IMR-90 (cell line): Measurements from ENCODE around the gene CFAP126. TPM values are rescaled to one million over a fixed set of nuclear protein-coding genes. Genes with fewer than 3 reads are reported as not detected.
"Not testable (repeated sequence)": the region's sequence is repeated elsewhere in the genome, so short reads cannot be mapped to it uniquely, and the experiment has no call there.

Source experiments
- ATAC-seq: fragments of 200-7000 bp; cut with Tn5 transposase; 2 replicates; pipeline ENCODE4 v1.9.1; 2020; ENCODE audit warnings: low read depth, mild to moderate bottlenecking, moderate library complexity
- BruUV-seq: library from RNA; stranded (reverse); fragments of 400-500 nt; replicated peaks from 2 replicates; lab custom pipeline; 2021; lab: Mats Ljungman, UMichigan
- CTCF ChIA-PET: fragments of 300-600 bp; formaldehyde crosslinking; extraction: SDS; loops from one replicate; lab custom pipeline; 2021; ENCODE audit warnings: antibody characterized with exemption; lab: Yijun Ruan, JAX
- POLR2A ChIA-PET: fragments of 300-600 bp; sonication (Branson Sonifier 250); formaldehyde crosslinking; loops from one replicate; lab custom pipeline; 2022; ENCODE audit warnings: antibody characterized with exemption; ENCODE audit not compliant: unreplicated experiment; lab: Charles Lee
- DNase-seq: peaks from one replicate; pipeline ENCODE4 v3.0.0; 2013
- H2AFZ ChIP-seq: replicated peaks from 2 replicates; pipeline ENCODE3; 2013; ENCODE audit warnings: low read length, mild to moderate bottlenecking; ENCODE audit not compliant: poor library complexity
- H2AK5ac ChIP-seq: 2 replicates; pipeline ENCODE4 v1.6.1; 2013; ENCODE audit warnings: low read depth, low read length, inconsistent platforms
- H2AK9ac ChIP-seq: replicated peaks from 2 replicates; pipeline ENCODE3; 2013; ENCODE audit warnings: mild to moderate bottlenecking, low read depth, low read length, moderate library complexity; ENCODE audit not compliant: poor library complexity
- H2BK120ac ChIP-seq: 2 replicates; pipeline ENCODE4 v1.6.1; 2013; ENCODE audit warnings: low read depth, low read length, inconsistent platforms
- H2BK15ac ChIP-seq: 3 replicates; pipeline ENCODE4 v1.6.1; 2013; ENCODE audit warnings: low read depth, low read length, inconsistent platforms
- H2BK20ac ChIP-seq: 2 replicates; pipeline ENCODE4 v1.6.1; 2013; ENCODE audit warnings: low read depth, mild to moderate bottlenecking, inconsistent platforms, low read length, moderate library complexity
- H2BK5ac ChIP-seq: 2 replicates; pipeline ENCODE4 v1.6.1; 2013; ENCODE audit warnings: mild to moderate bottlenecking, low read depth, low read length, inconsistent platforms; ENCODE audit not compliant: poor library complexity, severe bottlenecking
- H3K14ac ChIP-seq: replicated peaks from 2 replicates; pipeline ENCODE4 v1.6.1; 2013; ENCODE audit warnings: low read depth, low read length, inconsistent platforms
- H3K18ac ChIP-seq: 2 replicates; pipeline ENCODE4 v1.6.1; 2013; ENCODE audit warnings: low read depth, low read length, control low read depth
- H3K23ac ChIP-seq: 2 replicates; pipeline ENCODE4 v1.6.1; 2013; ENCODE audit warnings: low read depth, low read length, inconsistent platforms
- H3K27ac ChIP-seq: 2 replicates; pipeline ENCODE4 v1.5.1; 2013; ENCODE audit warnings: mild to moderate bottlenecking, control low read depth, low read length; ENCODE audit not compliant: insufficient read depth
- H3K27me3 ChIP-seq: 2 replicates; pipeline ENCODE4 v1.6.1; 2013; ENCODE audit warnings: low read length; ENCODE audit not compliant: control insufficient read depth, insufficient read depth
- H3K36me3 ChIP-seq: 2 replicates; pipeline ENCODE4 v1.6.1; 2013; ENCODE audit warnings: low read length, mixed read lengths; ENCODE audit not compliant: control insufficient read depth, insufficient read depth
- H3K4ac ChIP-seq: 2 replicates; pipeline ENCODE4 v1.6.1; 2013; ENCODE audit warnings: low read depth, low read length, inconsistent platforms
- H3K4me1 ChIP-seq: 2 replicates; pipeline ENCODE4 v1.6.1; 2013; ENCODE audit warnings: low read length, mixed read lengths; ENCODE audit not compliant: control insufficient read depth, insufficient read depth
- H3K4me2 ChIP-seq: 2 replicates; pipeline ENCODE4 v1.6.1; 2013; ENCODE audit warnings: low read depth, mild to moderate bottlenecking, control low read depth, low read length, moderate library complexity
- H3K4me3 ChIP-seq: 2 replicates; pipeline ENCODE4 v1.5.1; 2013; ENCODE audit warnings: low read depth, mild to moderate bottlenecking, control low read depth, low read length, moderate library complexity; ENCODE audit not compliant: insufficient read depth
- H3K56ac ChIP-seq: 2 replicates; pipeline ENCODE4 v1.6.1; 2013; ENCODE audit warnings: low read length, inconsistent platforms; ENCODE audit not compliant: insufficient read depth; ENCODE audit errors: extremely low read depth
- H3K79me1 ChIP-seq, 2 experiments: 2 replicates each; pipeline ENCODE4 v1.6.1; 2013; ENCODE audit warnings: low read length in 2 of 2, inconsistent platforms in 1 of 2, low read depth in 1 of 2
- H3K9ac ChIP-seq: 2 replicates; pipeline ENCODE4 v1.6.1; 2013; ENCODE audit warnings: low read depth, low read length, control low read depth
- H3K9me1 ChIP-seq: 2 replicates; pipeline ENCODE4 v1.6.1; 2013; ENCODE audit warnings: low read length, inconsistent platforms; ENCODE audit not compliant: insufficient read depth
- H3K9me3 ChIP-seq: 2 replicates; pipeline ENCODE4 v1.6.1; 2013; ENCODE audit warnings: low read length; ENCODE audit not compliant: control insufficient read depth, insufficient read depth
- H4K20me1 ChIP-seq: 2 replicates; pipeline ENCODE4 v1.6.1; 2013; ENCODE audit warnings: low read length, inconsistent platforms; ENCODE audit not compliant: insufficient read depth
- H4K5ac ChIP-seq: 2 replicates; pipeline ENCODE4 v1.6.1; 2013; ENCODE audit warnings: mild to moderate bottlenecking, low read depth, low read length, control low read depth
- H4K8ac ChIP-seq, 2 experiments: 2 replicates each; pipeline ENCODE4 v1.6.1; 2013; ENCODE audit warnings: low read depth in 2 of 2, low read length in 2 of 2, control low read depth in 1 of 2, inconsistent platforms in 1 of 2
- H4K91ac ChIP-seq: 2 replicates; pipeline ENCODE4 v1.6.1; 2013; ENCODE audit warnings: low read depth, low read length, inconsistent platforms; ENCODE audit not compliant: insufficient read depth
- BHLHE40 ChIP-seq: fragments of 150-350 bp; IDR thresholded peaks from 2 replicates; pipeline ENCODE4 v1.6.1; 2016; ENCODE audit warnings: mild to moderate bottlenecking, low read depth, low read length
- CEBPB ChIP-seq: IDR thresholded peaks from 2 replicates; pipeline ENCODE4 v1.6.1; 2012; ENCODE audit warnings: low read depth, low read length, improper control_type of control experiment
- RAD21 ChIP-seq: IDR thresholded peaks from 2 replicates; pipeline ENCODE4 v1.6.1; 2012; ENCODE audit warnings: low read length, improper control_type of control experiment
- WGBS, 2 experiments: methylation state at CpG; one replicate each; pipeline versions ENCODE4 v1.1.5 to v1.1.7; 2013; ENCODE audit warnings: missing lambda C conversion rate in 2 of 2; ENCODE audit not compliant: insufficient read length in 1 of 2; ENCODE audit errors: extremely low coverage in 2 of 2; 5-methylcytosine and 5-hydroxymethylcytosine counted together
- dilution Hi-C: fragments of 300-500 bp; cut with HindIII; formaldehyde crosslinking; loops from one replicate; pipeline ENCODE4 v1.14.3; 2018; ENCODE audit warnings: low sequenced_read_pairs; ENCODE audit not compliant: unreplicated experiment
- in situ Hi-C: fragments of 300-500 bp; cut with MboI; formaldehyde crosslinking; loops from 3 replicates; pipeline ENCODE4 v1.14.3; 2019; ENCODE audit warnings: low sequenced_read_pairs, inconsistent platforms, mixed read lengths
- intact Hi-C: fragments of 100-400 bp; cut with micrococcal nuclease; formaldehyde crosslinking; loops from 2 replicates; pipeline ENCODE4 v1.10.0; 2022
- polyA plus RNA-seq, 3 experiments: library from polyadenylated mRNA; depleted of rRNA; stranded (reverse); fragments of >200 nt; gene quantifications; 2 replicates each; pipeline ENCODE4 v1.2.3, GENCODE V29; 2012; ENCODE audit warnings: low replicate concordance in 1 of 3
- total RNA-seq: library from RNA; depleted of rRNA; stranded (reverse); fragments of >200 nt; gene quantifications from 2 replicates; pipeline ENCODE4 v1.2.3, GENCODE V29; 2012

Gene CFAP126
- total and polyA plus RNA-seq, 2 of the 4 experiments (the other 2 are of a cell fraction) = not detected

DNA sequence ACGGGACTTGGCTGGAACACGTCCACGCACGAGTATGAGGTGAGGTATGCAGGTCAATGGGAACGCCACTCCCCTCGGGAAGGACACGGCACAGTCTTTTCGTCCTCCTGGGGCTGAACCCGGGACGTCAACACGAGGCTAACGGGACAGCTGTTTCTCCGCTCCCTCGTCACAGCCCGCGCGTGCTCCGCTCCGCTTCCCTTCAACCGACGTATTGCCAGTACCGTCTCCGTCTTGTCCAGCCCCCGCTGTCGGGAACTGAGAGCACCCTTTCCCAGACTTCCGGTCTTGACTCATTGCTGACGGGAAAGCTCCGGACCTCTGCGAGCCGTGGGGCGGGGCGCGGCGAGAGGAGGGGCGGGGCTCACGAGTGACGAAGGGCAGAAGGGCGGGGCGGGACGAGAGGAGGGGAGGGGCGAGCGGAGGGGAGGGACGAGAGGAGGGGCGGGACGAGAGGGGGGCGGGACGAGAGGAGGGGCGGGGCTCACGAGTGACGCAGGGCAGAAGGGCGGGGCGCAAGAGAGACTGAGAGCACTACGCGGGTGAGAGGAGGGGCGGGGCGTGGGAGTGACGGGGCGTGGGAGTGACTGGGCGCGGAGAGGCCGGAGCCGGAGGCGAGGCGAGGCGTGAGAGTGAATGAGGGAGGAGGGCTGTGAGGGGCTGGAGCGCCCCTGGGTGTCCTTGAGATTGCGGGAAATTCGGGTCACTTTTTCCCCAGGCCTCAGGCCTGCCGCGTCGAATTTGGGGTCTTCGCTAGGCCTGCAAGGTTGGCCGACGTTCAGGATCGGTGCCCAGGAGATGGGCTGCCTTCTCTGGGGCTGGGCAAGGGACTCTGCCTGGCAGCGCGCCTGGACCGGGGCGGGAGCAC is 22.2 kb upstream of the CFAP126 start (continued):
- peak; percentile 76 for TF ChIP-seq BHLHE40
- 0 out of 2 replicates have a peak, but pooled peaks have one; percentile 20 for TF ChIP-seq CEBPB
- no peak for TF ChIP-seq RAD21

DNA sequence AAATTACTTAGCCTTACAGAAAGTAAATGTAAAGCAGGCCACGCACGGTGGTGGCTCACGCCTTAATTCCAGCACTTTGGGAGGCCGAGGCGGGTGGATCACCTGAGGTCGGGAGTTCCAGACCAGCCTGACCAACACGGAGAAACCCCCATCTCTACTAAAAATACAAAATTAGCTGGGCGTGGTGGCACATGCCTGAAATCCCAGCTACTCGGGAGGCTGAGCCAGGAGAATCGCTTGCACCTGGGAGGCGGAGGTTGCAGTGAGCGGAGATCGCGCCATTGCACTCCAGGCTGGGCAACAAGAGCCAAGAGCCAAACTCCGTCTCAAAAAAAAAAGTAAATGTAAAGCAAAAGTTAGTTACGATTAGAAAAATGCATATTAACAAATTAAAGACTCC is 21.5 kb upstream of the CFAP126 start:
- Histone ChIP-seq H2BK15ac (peak overlapping the region; percentile 97; the same call in 1 of the 3 replicates), H2BK5ac (peak overlapping the region; percentile 91), H3K56ac (peak overlapping the region; percentile 90; the same call in 1 of the 2 replicates), H4K8ac (peak overlapping the region; percentile 95 to 100; a peak in 3 of 4 replicates)
- 91% methylated on average over 10 of the region's 16 CpGs; no CpG with 5 or more reads in 1 of the 2 experiments for WGBS, 2 experiments
- H2BK120ac ChIP-seq, CTCF ChIA-PET, H3K4me3 ChIP-seq, H3K36me3 ChIP-seq, H3K79me1 ChIP-seq, H3K4me2 ChIP-seq, H3K14ac ChIP-seq, H4K91ac ChIP-seq, H3K9me1 ChIP-seq, DNase-seq, ATAC-seq, in situ Hi-C loops, H3K27me3 ChIP-seq, H3K9me3 ChIP-seq, H4K5ac ChIP-seq, H3K4me1 ChIP-seq, H3K9ac ChIP-seq, H2AK9ac ChIP-seq, H3K23ac ChIP-seq, dilution Hi-C loops, H3K27ac ChIP-seq, H2AFZ ChIP-seq, H2AK5ac ChIP-seq, H3K4ac ChIP-seq, H3K18ac ChIP-seq, H2BK20ac ChIP-seq, POLR2A ChIA-PET, H4K20me1 ChIP-seq: not testable (repeated sequence)
- BruUV-seq = TSS peak; percentile 98
- intact Hi-C loops = loop anchor here (10.0 kb wide), 2 partner anchors 1554 to 1576 kb away; no protein-coding TSS in a partner anchor
